NCI-H446 treated with DMSO at 0.1 percent for 48 hours (cell line): ENCODE results near the gene HMGXB4.
A peak's percentile ranks its signal among the peaks of the same experiment; 100 is the strongest.

Experiments used
- DNase-seq: peaks from one replicate; lab custom pipeline; 2025; lab: John Stamatoyannopoulos, UW

HMGXB4 gene

DNA sequence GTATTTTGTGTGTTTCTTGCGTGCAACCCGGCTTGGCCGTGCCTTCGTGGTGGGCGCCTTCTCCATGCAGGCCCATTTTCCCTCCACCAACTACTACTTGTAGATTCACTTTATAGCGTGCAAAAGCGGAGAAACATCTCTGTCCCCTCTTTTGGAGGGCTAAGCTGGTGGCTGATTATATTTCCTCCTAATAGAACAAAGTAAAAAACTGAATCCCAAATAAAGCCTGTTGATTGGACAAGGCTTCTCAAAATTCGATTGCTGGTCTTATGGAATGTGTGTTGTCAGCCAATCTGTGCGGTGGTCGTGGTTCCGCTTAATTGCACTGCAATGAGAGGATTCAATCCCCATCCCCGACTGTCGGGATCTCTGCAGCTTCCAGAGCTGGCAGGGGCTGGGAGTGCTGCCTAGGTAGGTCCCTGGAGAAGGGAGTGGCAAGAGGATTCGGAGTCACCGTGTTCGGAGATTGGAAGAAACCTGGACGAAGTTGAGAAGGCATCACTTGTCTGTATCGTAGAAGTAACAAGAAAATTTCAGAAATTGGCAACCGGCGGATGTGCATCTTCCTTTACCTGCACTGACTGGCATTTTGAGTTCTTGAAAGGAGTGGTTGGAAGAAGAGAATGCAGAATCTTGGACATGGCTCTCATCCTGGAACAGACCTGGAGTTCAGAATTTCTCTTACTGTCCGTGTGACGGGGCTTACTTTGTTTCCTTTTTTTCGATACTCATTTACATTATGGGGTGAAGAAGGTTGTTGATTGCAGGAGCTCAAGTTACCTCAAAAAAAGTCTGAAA, 1.1 kb downstream of the HMGXB4 start:
- DNase-seq, result peak; percentile 6

DNA sequence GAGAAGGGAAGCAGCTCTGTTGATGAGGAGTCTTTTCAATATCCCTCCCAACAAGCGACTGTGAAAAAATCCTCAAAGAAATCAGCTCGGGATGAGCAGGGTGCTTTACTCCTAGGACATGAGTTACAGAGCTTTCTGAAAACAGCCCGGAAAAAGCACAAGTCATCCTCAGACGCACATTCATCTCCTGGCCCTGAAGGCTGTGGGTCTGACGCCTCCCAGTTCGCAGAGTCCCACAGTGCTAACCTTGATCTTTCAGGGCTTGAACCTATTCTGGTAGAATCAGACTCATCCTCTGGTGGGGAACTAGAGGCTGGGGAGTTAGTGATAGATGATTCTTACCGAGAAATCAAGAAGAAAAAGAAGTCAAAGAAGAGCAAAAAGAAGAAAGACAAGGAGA, 7.7 kb downstream of the HMGXB4 start:
- no peak for DNase-seq

DNA sequence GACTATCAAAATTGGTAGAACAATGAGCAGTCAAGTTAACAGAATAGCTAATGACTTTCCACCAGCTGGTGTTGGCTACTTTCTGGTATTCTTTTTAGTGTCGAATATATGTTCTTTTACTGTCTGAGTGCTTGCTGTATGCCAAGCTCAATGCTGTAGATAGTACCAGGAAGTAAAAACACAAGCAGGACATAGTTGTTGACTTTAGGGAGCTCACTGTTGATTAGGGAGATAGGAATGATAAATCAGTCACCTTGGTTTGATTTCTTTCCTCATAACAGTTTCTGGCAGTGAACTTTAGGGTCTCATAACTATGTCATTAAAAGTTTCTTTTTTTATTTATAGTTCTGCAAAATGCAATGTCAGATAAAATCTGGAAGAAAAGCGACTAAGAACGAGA, 9.0 kb downstream of the HMGXB4 start:
- no peak for DNase-seq

DNA sequence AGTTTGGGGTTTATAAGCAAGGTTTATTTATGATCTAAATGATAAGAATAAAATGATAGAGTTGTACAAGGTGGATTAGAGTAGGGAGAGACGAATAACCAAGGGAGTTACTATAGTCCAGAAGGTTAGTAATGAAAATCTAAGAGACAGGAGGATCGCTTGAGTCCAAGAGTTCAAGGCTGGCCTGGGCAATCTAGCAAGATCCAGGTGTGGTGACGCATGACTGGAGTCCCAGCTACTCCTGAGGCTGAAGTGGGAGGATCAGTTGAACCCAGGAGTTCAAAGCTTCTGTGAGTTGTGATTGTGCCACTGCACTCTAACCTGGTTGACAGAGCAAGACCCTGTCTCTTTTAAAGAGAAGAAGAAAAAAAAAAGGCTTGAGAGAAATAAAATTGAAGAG, 12.3 kb downstream of the HMGXB4 start:
- DNase-seq, result no peak

DNA sequence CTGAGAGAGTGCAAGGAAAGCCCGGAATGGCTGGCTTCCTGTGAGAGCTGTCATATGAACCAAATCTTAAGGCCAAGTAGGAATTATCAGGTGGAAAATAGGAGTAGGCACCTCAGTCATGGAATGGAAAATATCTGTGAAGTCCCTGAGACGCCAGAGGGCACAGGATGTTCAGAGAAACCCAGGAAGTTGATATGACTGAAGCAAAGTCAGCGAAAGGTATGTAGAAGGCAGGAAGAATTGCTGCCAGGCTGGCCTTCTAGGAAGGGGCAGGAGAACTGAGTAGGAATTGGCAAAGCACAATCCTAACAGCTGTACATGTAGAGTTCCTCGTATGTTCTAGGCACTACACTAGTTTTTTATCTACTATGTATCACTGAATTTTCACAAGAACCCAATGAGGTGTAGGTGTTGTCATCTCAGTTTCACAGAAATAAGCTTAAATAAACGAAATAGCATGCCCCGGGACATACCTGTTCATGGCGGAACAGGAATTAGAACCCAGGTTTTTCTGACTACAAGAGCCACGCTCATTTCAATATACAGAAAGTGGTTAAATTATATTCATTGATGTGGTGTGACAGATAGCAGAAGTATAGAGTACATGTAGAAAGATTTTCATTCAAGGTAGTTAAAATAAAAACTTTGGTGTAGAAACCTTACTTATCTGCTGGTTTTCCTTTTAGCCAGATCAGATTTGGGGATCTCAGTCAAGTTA, 17.0 kb downstream of the HMGXB4 start:
- DNase-seq, result no peak

DNA sequence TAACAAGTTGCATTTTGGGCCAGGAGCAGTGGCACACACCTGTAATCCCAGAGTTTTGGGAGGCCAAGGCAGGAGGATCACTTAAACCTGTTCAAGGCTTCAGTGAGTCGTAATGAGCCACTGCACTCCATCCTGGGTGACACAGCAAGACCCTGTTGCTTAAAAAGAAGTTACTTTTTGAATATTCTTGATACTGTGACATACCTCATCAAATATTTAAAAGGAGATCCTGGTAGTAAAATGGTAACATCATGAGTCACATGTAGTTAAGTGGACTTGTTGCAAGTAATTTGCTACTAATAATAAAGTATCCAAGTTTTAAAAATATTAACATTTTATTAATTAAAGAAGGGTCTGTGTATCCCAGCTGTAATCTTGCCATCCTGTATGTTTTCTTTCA, 18.3 kb downstream of the HMGXB4 start:
- no peak for DNase-seq

DNA sequence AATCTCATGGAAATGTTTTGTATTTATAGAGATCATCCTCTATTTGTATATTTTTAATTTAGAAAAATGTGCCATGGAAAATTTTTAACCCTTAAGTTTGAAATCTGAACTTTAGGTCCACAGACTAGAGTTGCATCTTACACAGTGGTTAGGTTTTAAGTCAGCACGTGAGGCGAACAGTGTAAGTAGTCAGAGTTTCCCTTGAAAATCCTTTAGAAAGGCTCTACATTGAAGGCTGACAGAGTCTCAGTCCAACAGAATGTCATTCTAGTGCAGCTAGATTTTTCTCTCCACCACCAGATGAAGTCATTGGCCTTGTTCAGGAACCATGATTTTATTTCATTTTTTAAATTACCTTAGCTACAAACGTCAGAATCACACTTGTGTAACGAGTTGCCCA, 18.7 kb downstream of the HMGXB4 start:
- no peak for DNase-seq

DNA sequence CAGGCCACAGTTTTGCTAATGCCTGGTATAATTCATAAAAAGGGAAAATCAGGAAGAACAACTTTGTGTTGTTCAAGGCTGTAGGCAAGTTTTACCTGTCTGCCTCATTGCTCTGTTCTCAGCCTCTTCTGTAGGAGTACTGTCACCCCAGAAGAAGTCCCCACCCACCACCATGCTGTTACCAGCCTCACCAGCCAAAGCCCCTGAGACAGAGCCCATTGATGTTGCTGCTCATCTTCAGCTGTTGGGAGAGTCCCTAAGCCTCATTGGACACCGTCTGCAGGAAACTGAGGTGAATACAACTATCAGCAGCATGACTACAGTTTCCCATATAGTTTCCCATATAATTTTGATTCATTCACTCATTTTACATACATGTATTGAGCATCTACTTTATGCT, 30.8 kb downstream of the HMGXB4 start:
- DNase-seq, result no peak

DNA sequence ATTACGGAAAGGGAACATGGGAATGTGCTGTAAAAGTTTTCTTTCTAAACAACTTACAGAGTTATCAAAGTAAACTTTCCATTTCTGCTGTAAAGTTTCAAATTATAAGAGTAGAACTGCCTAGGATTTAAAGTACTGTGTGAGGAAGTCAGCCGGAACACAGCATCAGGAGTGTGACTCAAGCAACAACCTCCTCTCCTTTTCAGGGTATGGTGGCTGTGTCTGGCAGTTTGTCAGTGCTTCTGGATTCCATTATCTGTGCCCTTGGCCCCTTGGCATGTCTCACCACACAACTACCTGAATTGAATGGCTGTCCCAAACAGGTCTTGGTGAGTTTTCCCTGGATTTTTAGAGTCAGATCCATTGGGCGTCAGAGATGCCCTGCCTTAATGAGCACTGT, 35.5 kb downstream of the HMGXB4 start:
- DNase-seq, result no peak

DNA sequence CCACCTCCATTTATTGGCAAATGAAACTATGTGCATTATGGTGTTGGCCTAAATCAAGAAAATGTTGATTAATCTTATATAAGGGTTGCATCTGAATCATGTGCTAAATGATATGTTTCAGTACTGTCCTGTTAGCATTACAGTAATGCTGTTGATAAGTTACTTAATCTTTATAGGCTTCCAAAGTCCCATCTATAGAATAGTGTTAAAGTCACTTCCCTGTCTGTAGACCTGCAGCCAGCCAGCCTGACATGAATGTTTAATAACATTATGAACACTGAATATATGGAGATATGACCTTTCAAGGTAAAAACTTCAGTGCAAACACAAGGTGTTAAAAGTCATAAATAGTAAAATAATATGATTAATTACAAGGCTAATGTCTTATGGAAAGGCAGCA, 38.8 kb downstream of the HMGXB4 start:
- no peak for DNase-seq

DNA sequence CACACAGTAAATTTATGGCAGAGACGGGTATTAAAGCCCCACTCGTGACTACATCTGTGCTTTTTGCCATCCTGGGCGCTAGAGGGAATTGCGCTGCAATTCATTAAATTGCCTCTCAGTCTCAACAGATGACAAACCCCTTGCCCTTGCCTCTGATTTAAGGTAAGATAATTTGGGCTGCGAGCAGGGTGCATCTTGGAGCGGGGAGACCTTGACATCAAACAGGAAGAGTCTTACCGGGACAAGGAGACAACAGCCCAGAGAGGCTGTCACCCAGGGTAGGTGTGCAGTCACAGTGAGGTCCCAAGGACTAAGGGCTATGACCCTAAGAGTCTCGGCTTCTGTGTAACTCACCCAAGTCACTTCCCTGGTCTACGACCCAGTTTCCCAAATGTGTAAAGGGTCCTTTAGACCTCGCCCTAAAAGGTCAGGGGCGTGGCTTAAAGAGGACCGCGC, 42.0 kb downstream of the HMGXB4 start:
- DNase-seq, result no peak

DNA sequence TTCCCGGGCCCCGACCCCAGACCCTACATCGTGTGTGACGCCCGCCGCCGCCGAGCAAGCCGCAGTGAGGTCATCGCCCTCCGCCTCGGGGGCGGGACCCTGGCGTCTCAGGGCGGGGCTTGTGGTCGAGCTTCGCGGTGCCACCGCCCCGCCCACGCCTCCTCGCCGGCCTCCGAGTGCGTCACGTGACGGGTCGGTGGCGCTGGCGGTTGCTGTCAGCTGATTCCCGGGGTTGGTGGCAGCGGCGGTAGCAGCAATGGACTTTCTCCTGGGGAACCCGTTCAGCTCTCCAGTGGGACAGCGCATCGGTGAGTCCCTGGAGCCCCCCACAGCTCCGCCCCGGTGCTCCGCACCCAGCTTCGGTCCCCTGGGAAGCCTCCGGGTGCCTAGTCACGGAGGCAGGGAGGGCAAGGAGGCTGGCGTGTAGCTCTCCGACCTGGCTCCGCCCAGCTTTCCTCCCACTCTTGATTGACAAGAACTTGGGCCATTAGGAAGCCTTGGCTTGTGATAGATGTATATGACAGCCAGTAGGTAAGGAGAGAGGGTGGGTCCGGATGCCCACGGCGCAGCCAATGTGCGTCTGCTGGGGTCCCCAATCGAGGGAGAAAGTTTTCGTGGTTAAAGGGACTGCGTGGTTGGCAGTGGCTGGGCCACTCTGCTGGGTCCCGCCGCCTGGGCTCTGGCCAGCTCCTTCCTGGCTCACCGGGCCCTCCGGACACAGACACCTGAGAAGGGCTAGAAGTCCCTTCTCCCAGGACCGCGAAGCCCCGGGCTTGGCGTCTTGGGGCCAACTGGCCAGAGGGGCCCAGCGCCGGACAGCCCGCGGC, 42.6 kb downstream of the HMGXB4 start, which contains the start of gene TOM1:
Gene TOM1, plus strand, starts transcription at position 222 of the 827 bp plus-strand sequence. Its CDS starts 35 bp downstream, at position 257.
- peak; percentile 90 for DNase-seq

DNA sequence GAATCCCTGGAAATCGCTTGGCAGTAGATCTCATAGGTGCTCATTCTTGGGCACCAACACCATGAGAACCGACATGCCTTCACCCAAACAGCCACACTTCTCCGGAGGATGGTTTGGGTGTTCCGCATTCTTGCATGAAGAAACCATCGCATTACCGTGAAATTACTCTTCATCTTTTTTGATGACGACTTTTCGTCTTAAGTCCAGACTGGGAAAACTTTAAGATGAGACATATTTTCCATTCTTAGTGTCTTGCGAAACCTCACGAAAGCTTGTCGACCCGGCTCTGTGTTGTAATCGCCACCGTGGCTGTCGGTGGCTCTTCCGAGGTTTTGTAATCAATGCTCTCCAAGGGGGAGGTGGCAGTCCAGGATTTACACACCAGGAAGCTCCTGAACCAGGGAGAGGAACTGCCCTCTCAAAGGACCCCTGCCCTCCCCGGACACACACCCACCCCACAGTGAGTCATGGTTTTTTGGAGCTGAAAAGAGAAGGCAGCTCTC, 44.1 kb downstream of the HMGXB4 start:
- no peak for DNase-seq

DNA sequence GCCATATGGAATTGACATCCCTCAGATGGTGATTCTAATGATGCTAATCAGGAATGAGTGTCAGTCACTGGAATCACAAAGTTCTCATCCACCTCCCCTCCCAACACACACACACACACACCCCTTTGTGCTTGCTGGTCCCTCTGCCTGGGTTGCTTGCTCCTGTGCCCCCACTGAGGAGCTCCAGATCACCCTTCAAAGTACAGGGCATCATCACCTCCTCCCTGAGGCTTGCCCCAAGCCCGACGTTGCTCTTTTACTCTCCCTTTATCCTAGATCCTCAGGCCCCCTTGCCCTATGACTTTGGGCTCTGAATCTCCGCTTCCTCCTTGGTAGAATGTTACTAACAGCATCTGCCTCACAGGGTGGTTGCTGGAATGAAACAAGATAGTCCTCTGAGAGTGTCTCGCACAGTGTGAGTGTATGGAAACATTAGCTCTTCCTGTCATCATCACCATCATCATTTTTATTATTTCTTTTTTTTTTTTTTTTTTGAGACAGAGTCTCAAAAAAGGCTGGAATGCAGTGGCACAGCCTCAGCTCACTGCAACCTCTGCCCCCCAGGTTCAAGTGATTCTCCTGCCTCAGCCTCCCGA, 45.8 kb downstream of the HMGXB4 start:
- no peak for DNase-seq

DNA sequence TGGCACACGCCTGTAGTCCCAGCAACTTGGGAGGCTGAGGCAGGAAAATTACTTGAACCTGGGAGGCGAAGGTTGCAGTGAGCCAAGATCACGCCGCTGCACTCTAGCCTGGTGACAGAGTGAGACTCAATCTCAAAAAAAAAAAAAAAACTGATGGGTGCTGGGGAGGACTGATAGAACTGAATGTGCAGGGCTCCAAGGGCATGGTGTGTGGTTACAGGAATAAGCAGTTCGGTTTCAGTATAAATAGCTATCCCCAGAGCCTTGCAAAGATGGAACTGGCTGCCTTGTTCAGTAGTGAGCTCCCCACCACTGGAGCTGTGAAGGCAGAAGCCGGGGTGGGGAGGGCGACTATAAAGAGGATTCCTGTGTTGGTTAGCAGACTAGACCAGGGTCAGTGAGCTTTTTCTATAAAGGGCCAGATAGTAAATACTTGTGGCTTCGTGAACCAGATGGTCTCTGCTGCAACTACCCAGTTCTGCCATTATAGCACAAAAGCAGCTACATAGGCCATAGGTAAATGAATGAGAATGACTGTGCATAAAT, 48.3 kb downstream of the HMGXB4 start:
- DNase-seq, result no peak

DNA sequence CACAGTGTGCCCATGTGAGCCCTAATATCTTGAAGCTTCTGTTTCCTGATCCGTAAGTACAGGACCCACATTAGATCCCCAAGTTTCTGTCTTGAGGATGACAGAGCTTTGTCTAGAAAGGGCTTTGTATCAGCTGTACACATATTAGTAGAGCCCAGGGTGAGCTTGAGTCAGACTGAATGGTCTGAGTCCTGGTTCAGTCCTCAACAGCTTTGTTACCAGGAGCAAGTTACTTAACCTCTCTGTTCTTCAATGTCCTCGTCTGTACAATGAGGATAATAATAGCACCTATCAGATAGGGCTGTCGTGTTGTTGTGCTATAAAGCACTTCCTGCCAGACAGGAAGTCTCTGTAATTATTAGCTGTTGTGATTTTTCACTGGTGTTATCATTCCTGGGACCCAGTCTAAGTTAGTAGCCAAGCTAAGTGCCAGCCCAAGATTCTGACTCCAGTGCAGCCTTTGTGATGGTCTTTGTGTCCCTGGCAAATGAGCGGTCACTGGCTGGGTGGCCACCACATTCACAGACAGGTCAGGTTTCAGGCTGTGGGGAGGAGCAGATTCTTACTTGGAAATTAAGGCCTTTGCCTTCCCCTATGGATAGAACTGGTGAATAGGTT, 49.2 kb downstream of the HMGXB4 start:
- DNase-seq, result no peak

DNA sequence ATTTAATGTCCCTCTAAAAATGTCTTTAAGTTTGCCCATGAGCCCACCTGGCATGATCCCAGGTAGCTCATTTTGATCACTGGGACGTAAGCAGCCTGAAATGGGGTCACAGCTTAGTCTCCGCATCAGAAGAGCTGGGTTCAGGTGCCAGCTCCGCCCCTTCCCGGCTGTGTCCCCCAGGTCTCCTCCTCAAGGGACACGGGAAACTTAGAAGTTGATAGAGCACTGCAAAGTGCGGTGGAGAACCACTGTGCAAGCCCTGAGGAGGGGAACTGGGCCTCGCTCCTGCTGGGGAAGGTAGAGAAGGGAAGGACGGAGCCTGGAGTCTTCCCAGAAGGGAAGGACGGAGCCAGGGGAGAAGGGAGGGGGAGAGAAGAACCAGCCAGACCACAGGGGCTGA, 50.1 kb downstream of the HMGXB4 start:
- no peak for DNase-seq

DNA sequence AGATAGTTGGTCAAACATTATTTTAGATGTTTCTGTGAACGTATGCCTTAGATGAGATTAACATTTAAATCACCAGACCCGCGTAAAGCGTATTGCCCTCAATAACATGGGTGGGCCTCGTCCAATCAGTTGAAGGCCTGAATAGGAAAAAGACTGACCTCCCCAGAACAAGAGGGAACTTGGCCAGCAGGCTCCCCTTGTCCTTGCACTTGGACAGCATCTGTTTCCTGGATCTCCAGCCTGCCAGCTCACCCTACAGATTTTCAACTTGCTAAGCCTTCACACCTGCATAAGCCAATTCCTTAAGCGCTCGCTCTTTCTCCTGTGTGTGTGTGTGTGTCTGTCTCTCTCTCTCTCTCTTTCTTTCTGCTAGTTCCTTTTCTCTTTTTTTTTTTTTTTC, 50.6 kb downstream of the HMGXB4 start:
- no peak for DNase-seq

DNA sequence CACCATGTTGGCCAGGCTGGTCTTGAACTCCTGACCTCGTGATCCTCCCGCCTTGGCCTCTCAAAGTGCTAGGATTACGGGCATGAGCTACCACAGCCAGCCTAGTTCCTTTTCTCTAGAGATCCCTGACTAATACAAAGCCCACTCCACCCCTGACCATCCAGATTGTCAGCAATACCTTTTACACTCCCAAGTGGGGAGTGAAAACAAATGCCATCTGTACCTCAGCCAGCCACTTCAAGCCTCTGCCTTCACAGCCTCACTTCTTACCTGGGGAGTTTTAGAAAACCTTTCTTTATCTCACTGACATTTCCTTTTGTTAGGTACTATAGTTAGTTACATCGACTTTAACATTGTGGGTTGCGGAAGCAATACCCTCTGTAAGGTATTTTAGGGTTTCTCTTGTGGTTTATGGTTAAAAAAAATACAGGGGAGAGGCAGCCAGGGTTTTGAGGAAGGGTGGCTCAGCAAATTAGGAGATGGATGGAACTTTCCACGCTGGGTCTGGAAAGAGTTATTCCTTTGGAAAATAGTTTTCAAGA, 51.3 kb downstream of the HMGXB4 start:
- DNase-seq, result no peak

DNA sequence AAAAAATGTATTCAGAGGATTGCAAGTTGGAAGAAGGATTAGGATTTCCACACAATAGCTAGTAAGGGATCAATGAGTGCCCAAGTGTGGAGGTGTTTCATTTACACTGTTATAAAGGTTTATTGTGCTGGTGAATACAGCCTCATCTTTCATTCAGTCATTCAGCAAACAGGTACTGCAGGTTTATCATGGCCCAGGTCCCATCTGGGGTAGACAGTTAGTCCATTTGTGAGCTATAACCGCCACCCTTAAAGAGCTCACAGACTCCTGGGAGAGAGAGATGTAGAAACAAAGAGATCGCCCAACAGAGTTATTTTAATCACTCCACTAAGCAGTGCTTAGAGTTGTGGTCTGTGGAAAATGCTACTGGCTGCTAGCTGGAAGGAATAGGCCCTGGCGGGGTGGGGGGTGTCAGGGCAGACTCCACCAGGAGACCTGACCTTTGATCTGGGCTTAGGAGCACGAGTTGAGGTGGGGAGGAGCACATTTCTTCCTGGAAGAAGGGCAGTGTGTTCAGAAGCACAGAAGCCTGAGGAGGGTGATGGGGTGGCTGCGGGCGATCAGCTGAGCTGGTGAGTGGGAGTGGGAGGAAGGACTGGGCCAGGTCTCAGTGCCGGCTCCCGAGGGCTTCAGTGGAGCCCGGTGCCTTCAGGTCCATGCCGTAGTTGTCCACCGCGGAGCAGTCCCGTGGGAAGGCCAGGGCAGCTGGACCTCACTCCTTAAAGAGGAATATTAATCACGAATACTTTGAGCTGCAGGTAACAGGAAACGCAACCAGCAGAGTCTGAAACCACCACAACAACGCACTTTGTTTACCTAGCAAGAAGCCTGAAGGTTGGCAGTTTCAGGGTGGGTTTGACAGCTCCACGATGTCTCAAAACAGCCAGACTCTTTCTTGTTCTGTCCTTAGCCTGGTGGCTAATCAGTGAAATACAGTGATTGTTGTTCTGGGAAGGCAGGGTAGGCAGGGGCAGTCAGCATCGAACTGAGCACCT, 53.6 kb downstream of the HMGXB4 start:
- DNase-seq, result no peak
